DMS153 (cell line): Measurements from ENCODE around the gene ZNF584.

Source experiments
- DNase-seq: peaks from one replicate; lab custom pipeline; 2025; lab: John Stamatoyannopoulos, UW

The ZNF584 gene

GRCh38 chr19:58466089-58466759 lies 57.8 kb downstream of the ZNF584 start:
- no peak for DNase-seq

GRCh38 chr19:58466760-58467589 lies 58.5 kb downstream of the ZNF584 start, which contains the start of gene ZNF324:
ZNF324 (plus strand) TSS chr19:58467080; CDS start chr19:58469186, 2,106 bp downstream.
- DNase-seq: peak; percentile 96
